ENCODE results near the gene IBTK. TPM values are rescaled to one million over a fixed set of nuclear protein-coding genes. Genes with fewer than 3 reads are reported as not detected.

Gene IBTK
- total and polyA plus RNA-seq, 2 of the 4 experiments (the other 2 are of a cell fraction), result 9.7 to 45.0 TPM

- Histone ChIP-seq H4K20me1 (ENCODE audit: insufficient read depth, low read length) (0 out of 2 replicates have a peak, but pooled peaks cover 4% of the 10 kb centered on the region), H3K79me1 (ENCODE audit: low read depth in 1 of 2, low read length in 2 of 2) (no peaks in the 10 kb centered on the region), H2AK5ac (ENCODE audit: low read depth, low read length) (peak overlapping the region; percentile 39; the same call in 1 of the 2 replicates), H3K9ac (ENCODE audit: low read depth, low read length) (no peak overlapping the region), H3K23ac (ENCODE audit: low read depth, low read length) (0 out of 2 replicates have a peak overlapping the region, but pooled peaks have one; percentile 33), H3K27me3 (ENCODE audit: control insufficient read depth, insufficient read depth, low read length) (no peaks in the 10 kb centered on the region), H3K4me2 (ENCODE audit: low read depth, low read length) (peak overlapping the region; percentile 68), H2AFZ (replicated peaks; ENCODE audit: low read length, poor library complexity) (peak overlapping the region; percentile 82), H3K9me1 (ENCODE audit: insufficient read depth, low read length) (peaks cover 4% of the 10 kb centered on the region), H2BK15ac (ENCODE audit: low read depth, low read length) (peak overlapping the region; percentile 61; the same call in 2 of the 3 replicates), H3K4me3 (ENCODE audit: insufficient read depth, low read depth, low read length) (no peak overlapping the region), H2BK120ac (ENCODE audit: low read depth, low read length) (peak overlapping the region; percentile 56), H4K5ac (ENCODE audit: low read depth, low read length) (no peak overlapping the region), H2AK9ac (replicated peaks; ENCODE audit: low read depth, low read length, poor library complexity) (no peak overlapping the region), H4K8ac (ENCODE audit: low read depth in 2 of 2, low read length in 2 of 2) (peak overlapping the region; percentile 9 to 38; a peak in 3 of 4 replicates), H3K9me3 (ENCODE audit: control insufficient read depth, insufficient read depth, low read length) (no peaks in the 10 kb centered on the region), H3K4ac (ENCODE audit: low read depth, low read length) (peak overlapping the region; percentile 55), H4K91ac (ENCODE audit: insufficient read depth, low read depth, low read length) (0 out of 2 replicates have a peak overlapping the region, but pooled peaks have one; percentile 6), H2BK20ac (ENCODE audit: low read depth, low read length) (peak overlapping the region; percentile 69; the same call in 1 of the 2 replicates), H3K18ac (ENCODE audit: low read depth, low read length) (peak overlapping the region; percentile 5; the same call in 1 of the 2 replicates), H3K27ac (ENCODE audit: insufficient read depth, low read length) (peak overlapping the region; percentile 26; the same call in 1 of the 2 replicates), H3K56ac (ENCODE audit: extremely low read depth, insufficient read depth, low read length) (peak overlapping the region; percentile 27; the same call in 1 of the 2 replicates), H3K14ac (replicated peaks; ENCODE audit: low read depth, low read length) (peak overlapping the region; percentile 42; the same call in 1 of the 2 replicates), H3K36me3 (ENCODE audit: control insufficient read depth, insufficient read depth, low read length) (no peaks in the 10 kb centered on the region), H3K4me1 (ENCODE audit: control insufficient read depth, insufficient read depth, low read length) (peaks cover 3% of the 10 kb centered on the region), H2BK5ac (ENCODE audit: low read depth, low read length, poor library complexity, severe bottlenecking) (peak overlapping the region; percentile 53)
- TF ChIP-seq BHLHE40 (IDR thresholded peaks at IDR 0.05; ENCODE audit: low read depth, low read length) (peak; percentile 55; the same call in 1 of the 2 replicates), MAZ (IDR thresholded peaks at IDR 0.05; ENCODE audit: borderline replicate concordance, low read depth, low read length) (peak; percentile 21; the same call in 1 of the 2 replicates), POLR2A (IDR thresholded peaks at IDR 0.05; ENCODE audit: low read depth, low read length) (peak; percentile 50), NFE2L2 (IDR thresholded peaks at IDR 0.05; ENCODE audit: low read depth, low read length) (0 out of 2 replicates have a peak, but pooled peaks have one; percentile 4), RCOR1 (IDR thresholded peaks at IDR 0.05; ENCODE audit: insufficient replicate concordance, low read length) (peak; percentile 13), FOS (IDR thresholded peaks at IDR 0.05; ENCODE audit: low read depth, low read length) (peak; percentile 99), ELK1 (IDR thresholded peaks at IDR 0.05; ENCODE audit: borderline replicate concordance, low read depth, low read length) (no peak), MAFK (IDR thresholded peaks at IDR 0.05; ENCODE audit: low read depth, low read length) (no peak; the same call in 1 of the 2 replicates)
- intact Hi-C loops (cut with micrococcal nuclease), result no loop called here
- ATAC-seq (ENCODE audit: low read depth) (peak; percentile 96), DNase-seq (peak; percentile 98)
- no TSS peak for BruUV-seq (replicated peaks)
- dilution Hi-C loops (cut with HindIII; ENCODE audit: low sequenced_read_pairs, unreplicated experiment), result no loop called here
- in situ Hi-C loops (cut with MboI; ENCODE audit: low sequenced_read_pairs), result no loop called here
- CTCF ChIA-PET, result no interaction called here
- POLR2A ChIA-PET (ENCODE audit: unreplicated experiment), result no interaction called here
- whole genome bisulfite sequencing, 2 experiments (ENCODE audit: extremely low coverage in 2 of 2, insufficient read length in 1 of 2), result 0% methylated on average over 1 of the region's 8 CpGs; no CpG with 5 or more reads in 1 of the 2 experiments
Observed at GRCh38 chr6:82144007-82144851, 103.3 kb downstream of the IBTK start.

Data from IMR-90 (cell line).